Activated naive CD8-positive, alpha-beta T cell treated with anti-CD3 and anti-CD28 coated beads, Interleukin-2, amount 10 ng/mL, durations not matched to agents 7 days and 5 days (primary cell): ENCODE measurements around the gene SYN1. TPM values are rescaled to one million over a fixed set of nuclear protein-coding genes. Genes with fewer than 3 reads are reported as not detected.
A peak's percentile ranks its signal among the peaks of the same experiment; 100 is the strongest.

ENCODE experiments used
- ATAC-seq: fragments of 150-1000 bp; cut with Tn5 transposase; one replicate; pipeline ENCODE4 v1.10.0; 2021; ENCODE audit warnings: low read depth, moderate library complexity
- POLR2A ChIA-PET: fragments of 350-600 bp; sonication (Branson Sonifier 250); formaldehyde crosslinking; loops from one replicate; lab custom pipeline; 2021; ENCODE audit warnings: antibody characterized with exemption; lab: Charles Lee
- DNase-seq: peaks from one replicate; pipeline ENCODE4 v3.0.0; 2021
- H3K27ac Mint-ChIP-seq: one replicate; pipeline ENCODE4 v1.8.0; 2022; ENCODE audit warnings: mild to moderate bottlenecking, mixed read lengths
- H3K27me3 Mint-ChIP-seq: one replicate; pipeline ENCODE4 v1.8.0; 2022; ENCODE audit warnings: mild to moderate bottlenecking, moderate library complexity, mixed read lengths
- H3K36me3 Mint-ChIP-seq: one replicate; pipeline ENCODE4 v1.8.0; 2021; ENCODE audit warnings: mild to moderate bottlenecking, mixed read lengths
- H3K4me1 Mint-ChIP-seq: one replicate; pipeline ENCODE4 v1.8.0; 2021; ENCODE audit warnings: mixed read lengths
- H3K4me3 Mint-ChIP-seq: one replicate; pipeline ENCODE4 v1.8.0; 2022; ENCODE audit warnings: mild to moderate bottlenecking, moderate library complexity, mixed read lengths
- H3K9me3 Mint-ChIP-seq: one replicate; pipeline ENCODE4 v1.8.0; 2021; ENCODE audit warnings: mixed read lengths
- total RNA-seq, 2 experiments: library from RNA; stranded (reverse); gene quantifications; one replicate each; pipeline ENCODE4 v1.2.3, GENCODE V29; 2021

Gene SYN1
- total RNA-seq, 2 experiments from 2014 or later: 0.37 to 1.00 TPM

DNA sequence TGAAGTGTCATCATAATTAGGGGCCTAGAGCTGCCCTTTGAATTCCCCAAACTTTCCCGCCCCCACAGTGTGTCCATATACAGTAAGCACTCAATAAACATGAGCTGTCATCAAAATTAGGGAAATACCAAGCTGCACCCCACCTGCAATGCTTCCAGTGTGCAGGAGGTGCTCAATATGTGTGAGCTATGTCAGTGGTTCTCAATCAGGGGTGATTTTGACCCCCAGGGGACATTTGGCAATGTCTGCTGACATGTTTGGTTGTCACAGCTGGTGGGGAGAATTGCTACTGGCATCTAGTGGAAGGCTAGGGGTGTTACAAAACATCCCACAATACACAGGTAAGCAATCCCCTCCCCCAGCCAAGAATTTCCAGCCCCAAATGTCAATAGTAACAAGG lies 9.3 kb upstream of the SYN1 start:
- Mint-ChIP-seq H3K4me3 (peak overlapping the region; percentile 85), H3K4me1 (peaks cover 18% of the 10 kb centered on the region), H3K9me3 (no peaks in the 10 kb centered on the region), H3K36me3 (peaks cover 5% of the 10 kb centered on the region), H3K27ac (peak overlapping the region; percentile 90), H3K27me3 (no peaks in the 10 kb centered on the region)
- POLR2A ChIA-PET: interaction anchor here (0.6 to 1.6 kb wide), 5 partner anchors 12 to 1053 kb away, joined by 3 to 4 read pairs (median 4); partner anchors contain the start of genes NDUFB11, RBM10 and TIMP1
- peak; percentile 38 for ATAC-seq
- no peak for DNase-seq

DNA sequence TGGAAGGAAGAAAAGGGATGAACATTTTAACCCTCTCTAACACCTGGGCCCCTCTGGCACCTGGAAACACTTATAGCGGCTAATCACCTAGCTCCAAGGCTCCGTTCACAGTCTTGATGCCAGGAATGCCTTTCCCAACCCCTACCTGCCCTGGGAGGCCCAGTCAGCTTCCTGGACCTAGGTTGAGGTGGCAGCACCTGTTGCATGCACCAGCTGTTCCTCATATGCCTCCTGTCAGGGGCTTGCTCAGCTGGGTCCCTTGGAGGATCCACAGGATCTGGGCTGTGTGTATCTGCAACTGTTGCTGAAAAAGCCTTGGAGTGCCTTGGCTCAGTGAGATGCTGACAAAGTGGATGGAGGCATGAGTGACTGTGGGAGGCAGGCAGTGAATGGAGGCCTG lies 5.7 kb upstream of the SYN1 start:
- Mint-ChIP-seq H3K36me3 (peaks cover 5% of the 10 kb centered on the region), H3K27ac (no peak overlapping the region), H3K9me3 (no peaks in the 10 kb centered on the region), H3K4me3 (no peak overlapping the region), H3K27me3 (peaks cover 12% of the 10 kb centered on the region), H3K4me1 (peaks cover 21% of the 10 kb centered on the region)
- POLR2A ChIA-PET: interaction anchor here (0.5 to 1.0 kb wide), 2 partner anchors 18 to 24 kb away, joined by 3 read pairs; no protein-coding TSS in a partner anchor
- no peak for ATAC-seq
- DNase-seq: no peak

DNA sequence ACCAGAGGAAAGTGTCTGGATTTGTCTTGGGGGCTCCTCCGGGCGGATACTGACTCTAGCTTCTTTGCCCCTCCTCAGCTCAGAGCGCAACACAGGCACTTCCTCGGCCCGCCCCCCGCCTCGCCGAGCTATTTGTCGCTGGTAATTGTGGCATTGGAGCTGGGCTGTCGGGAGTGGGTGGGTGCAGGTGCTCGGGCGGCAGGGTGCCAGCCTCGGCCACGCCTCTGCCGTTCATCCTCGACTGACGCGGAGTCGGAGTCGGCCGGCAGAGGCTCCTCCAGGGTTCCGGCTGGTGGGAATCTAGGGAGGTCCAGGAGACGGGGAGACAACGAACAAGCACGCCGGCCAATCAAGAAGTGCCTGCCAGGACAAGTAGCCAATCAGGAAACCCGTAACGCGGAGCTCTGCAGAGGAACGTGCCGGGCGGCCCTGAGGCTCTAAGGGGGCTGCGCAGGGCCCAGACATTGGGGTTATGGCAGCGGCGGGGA lies 3.9 kb upstream of the SYN1 start:
- DNase-seq (peak; percentile 39), ATAC-seq (peak; percentile 59)
- Mint-ChIP-seq H3K4me1 (peaks cover 10% of the 10 kb centered on the region), H3K4me3 (peak overlapping the region; percentile 83), H3K9me3 (no peaks in the 10 kb centered on the region), H3K27me3 (peaks cover 16% of the 10 kb centered on the region), H3K36me3 (peaks cover 5% of the 10 kb centered on the region), H3K27ac (no peak overlapping the region)
- POLR2A ChIA-PET: interaction anchor here (0.9 kb wide), 1 partner anchor 68 kb away, joined by 3 read pairs; no protein-coding TSS in a partner anchor

DNA sequence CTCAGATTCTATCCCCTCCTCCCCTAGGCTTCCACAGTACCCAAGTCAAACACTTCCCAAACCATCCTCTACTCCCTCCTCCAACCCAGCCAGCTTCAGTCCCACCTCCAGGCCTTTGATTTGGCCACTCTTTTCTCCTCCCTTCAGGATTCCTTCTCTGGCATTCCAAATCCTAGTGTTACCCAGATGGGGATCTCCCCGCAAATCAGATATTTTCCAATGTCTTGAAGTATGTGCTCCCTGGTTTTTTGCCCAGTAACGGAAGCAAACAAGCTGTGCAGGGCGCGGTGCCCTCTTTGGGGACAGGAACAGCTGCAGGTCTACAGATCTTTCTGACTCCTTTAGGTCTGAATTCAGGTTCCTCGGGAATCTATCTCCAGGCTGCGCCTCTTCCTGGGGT lies 2.2 kb upstream of the SYN1 start:
- ATAC-seq (no peak), DNase-seq (no peak)
- no peaks in the 10 kb centered on the region for H3K9me3 Mint-ChIP-seq
- H3K36me3 Mint-ChIP-seq: peaks cover 5% of the 10 kb centered on the region
- POLR2A ChIA-PET: no interaction called here
- H3K27ac Mint-ChIP-seq: no peak overlapping the region
- H3K4me1 Mint-ChIP-seq: peaks cover 8% of the 10 kb centered on the region
- no peak overlapping the region for H3K4me3 Mint-ChIP-seq
- peaks cover 25% of the 10 kb centered on the region for H3K27me3 Mint-ChIP-seq

DNA sequence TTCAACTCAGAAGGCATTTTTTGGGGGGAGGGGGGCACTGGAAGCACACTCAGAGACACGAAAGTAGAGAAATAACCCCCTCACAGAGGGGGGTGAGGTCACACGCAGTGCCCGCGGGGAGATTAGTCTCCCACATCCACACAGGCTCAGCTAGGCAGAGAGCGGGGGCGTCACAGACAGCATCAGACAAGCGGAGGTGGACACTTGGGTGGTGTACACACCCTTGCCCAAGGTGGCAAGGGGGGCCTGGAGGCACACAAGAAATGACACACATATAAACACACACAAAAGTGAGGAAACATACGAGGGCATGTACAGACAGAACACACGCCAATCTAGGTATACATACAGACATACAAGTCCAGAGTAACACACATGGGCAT lies 637 bp upstream of the SYN1 start:
- Mint-ChIP-seq H3K27ac (no peak overlapping the region), H3K4me3 (peak overlapping the region; percentile 42)
- POLR2A ChIA-PET: no interaction called here

DNA sequence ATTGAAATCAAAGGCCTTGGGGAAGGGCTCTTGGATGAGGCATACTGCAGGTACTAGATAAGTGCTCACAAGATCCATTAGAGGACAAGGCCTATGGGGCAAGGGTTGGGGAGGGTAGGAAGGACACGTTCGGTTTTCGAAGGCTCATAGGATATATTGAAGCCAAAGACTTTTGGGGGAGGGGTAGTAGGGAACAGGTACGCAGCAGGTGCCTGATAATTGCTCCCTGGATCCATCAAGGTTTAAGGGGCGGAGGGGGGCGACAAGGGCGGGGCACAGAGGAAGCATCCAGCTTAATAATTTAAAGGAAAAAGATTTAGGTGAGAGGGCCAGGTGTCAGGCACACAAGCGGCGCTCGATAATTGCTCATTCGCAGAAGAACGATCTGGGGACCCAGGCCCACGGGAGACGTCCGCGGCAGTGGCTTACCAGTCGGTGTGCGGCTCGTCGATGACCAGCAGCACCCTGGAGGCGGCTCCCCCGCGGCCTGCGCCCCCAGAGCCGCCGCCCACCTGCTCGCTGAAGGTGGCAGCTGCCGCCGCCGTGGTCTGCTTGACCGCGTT lies 653 bp downstream of the SYN1 start:
- Mint-ChIP-seq H3K4me1 (peaks cover 5% of the 10 kb centered on the region), H3K27me3 (peaks cover 28% of the 10 kb centered on the region), H3K27ac (peak overlapping the region; percentile 60), H3K36me3 (no peaks in the 10 kb centered on the region), H3K9me3 (no peaks in the 10 kb centered on the region), H3K4me3 (peak overlapping the region; percentile 62)
- POLR2A ChIA-PET: no interaction called here
- no peak for ATAC-seq
- no peak for DNase-seq

More for the DNA sequence above, 637 bp upstream of the SYN1 start:
- DNase-seq (no peak), ATAC-seq (no peak)
- Mint-ChIP-seq H3K36me3 (peaks cover 5% of the 10 kb centered on the region), H3K9me3 (no peaks in the 10 kb centered on the region), H3K4me1 (peaks cover 8% of the 10 kb centered on the region), H3K27me3 (peaks cover 27% of the 10 kb centered on the region)

DNA sequence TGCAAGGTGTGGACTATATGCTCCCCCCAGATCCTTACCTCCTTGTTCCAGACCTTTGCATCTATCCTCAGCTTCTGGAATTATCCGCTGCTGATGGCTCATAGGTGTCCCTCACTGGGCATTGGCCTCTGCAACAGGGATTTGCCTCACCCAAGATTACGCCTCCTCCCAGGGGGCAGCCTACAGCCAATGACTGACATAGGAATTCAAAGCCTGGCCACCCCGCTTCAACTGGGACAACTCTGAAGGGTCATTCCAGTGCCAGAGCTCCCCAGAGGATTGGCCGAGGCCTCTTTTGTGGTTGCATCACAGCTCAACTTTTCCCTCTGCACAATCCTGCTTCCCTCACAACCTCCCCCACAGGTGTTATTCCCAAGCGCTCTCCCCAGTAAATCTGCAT lies 5.0 kb downstream of the SYN1 start:
- H3K36me3 Mint-ChIP-seq: no peaks in the 10 kb centered on the region
- no peak for DNase-seq
- ATAC-seq: no peak
- no peak overlapping the region for H3K4me3 Mint-ChIP-seq
- peaks cover 16% of the 10 kb centered on the region for H3K27me3 Mint-ChIP-seq
- POLR2A ChIA-PET: no interaction called here
- H3K4me1 Mint-ChIP-seq: no peaks in the 10 kb centered on the region
- H3K9me3 Mint-ChIP-seq: no peaks in the 10 kb centered on the region
- H3K27ac Mint-ChIP-seq: no peak overlapping the region

DNA sequence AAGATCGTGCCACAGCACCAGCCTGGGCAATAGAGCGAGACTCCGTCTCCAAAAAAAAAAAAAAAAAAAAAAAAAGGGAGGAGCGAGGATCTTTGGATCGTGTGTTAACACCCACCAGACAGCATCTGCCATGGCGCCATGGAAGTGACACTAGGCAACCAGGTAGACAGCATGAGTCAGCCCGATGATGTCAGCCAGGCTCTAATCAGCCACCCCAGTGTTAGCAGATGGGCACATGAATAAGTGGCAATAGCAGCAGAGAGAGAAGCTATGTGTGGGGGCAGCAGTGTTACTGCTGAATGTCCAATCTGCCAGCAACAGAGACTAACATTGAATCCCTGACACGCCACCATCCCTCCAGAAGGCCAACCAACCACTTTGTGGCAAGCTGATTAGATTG lies 6.6 kb downstream of the SYN1 start:
- Mint-ChIP-seq H3K36me3 (no peaks in the 10 kb centered on the region), H3K27ac (no peak overlapping the region), H3K27me3 (peaks cover 7% of the 10 kb centered on the region), H3K9me3 (no peaks in the 10 kb centered on the region), H3K4me1 (peaks cover 3% of the 10 kb centered on the region), H3K4me3 (no peak overlapping the region)
- no peak for ATAC-seq
- DNase-seq: no peak
- POLR2A ChIA-PET: interaction anchor here (0.7 kb wide), 1 partner anchor 241 kb away, joined by 5 read pairs; no protein-coding TSS in a partner anchor

DNA sequence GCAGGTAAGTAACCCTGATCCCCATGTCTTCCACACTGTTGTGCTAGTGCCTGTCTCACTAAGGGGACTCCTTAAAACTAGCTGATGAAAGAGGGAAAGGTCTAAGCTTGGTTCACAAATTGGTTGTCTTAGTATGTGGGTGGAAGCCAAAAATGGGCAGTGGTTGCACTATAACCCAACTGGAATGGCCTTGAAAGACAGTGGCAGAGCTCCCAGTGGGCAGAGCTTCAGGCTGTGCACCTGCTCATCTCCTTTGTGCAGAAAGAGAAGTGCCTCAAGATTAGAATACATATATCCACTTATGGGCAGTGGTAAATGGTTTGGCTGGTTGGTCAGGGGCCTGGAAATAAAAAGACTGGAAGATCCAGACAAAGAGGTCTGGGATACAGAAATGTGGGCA lies 7.2 kb downstream of the SYN1 start:
- no peaks in the 10 kb centered on the region for H3K36me3 Mint-ChIP-seq
- POLR2A ChIA-PET: no interaction called here

DNA sequence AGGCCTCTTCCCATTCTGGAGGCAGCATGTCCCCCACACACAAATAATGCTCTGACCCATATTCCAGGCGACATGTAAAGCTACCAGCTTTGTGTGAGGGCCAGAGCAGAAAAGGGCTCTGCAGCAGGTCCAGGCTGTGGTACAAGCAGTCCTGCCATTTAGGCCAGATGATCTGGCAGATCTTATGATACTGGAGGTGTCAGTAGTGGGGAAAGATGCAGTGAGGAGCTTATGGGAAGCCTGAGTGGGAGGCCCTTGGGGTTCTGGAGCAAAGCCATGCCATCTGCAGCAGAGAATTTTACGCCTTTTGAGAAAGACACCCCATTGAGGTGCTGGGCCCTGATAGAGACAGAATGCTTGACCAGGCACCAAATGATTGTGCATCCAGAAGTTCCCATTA lies 7.7 kb downstream of the SYN1 start:
- peaks cover 4% of the 10 kb centered on the region for H3K4me1 Mint-ChIP-seq
- H3K4me3 Mint-ChIP-seq: no peak overlapping the region
- H3K36me3 Mint-ChIP-seq: no peaks in the 10 kb centered on the region
- peaks cover 3% of the 10 kb centered on the region for H3K27me3 Mint-ChIP-seq
- POLR2A ChIA-PET: no interaction called here
- no peaks in the 10 kb centered on the region for H3K9me3 Mint-ChIP-seq
- DNase-seq (no peak), ATAC-seq (no peak)
- H3K27ac Mint-ChIP-seq: no peak overlapping the region

More for the DNA sequence above, 7.2 kb downstream of the SYN1 start:
- no peaks in the 10 kb centered on the region for H3K9me3 Mint-ChIP-seq
- DNase-seq (no peak), ATAC-seq (no peak)
- H3K27ac Mint-ChIP-seq: no peak overlapping the region
- H3K4me1 Mint-ChIP-seq: peaks cover 4% of the 10 kb centered on the region
- H3K4me3 Mint-ChIP-seq: no peak overlapping the region
- H3K27me3 Mint-ChIP-seq: peaks cover 3% of the 10 kb centered on the region

DNA sequence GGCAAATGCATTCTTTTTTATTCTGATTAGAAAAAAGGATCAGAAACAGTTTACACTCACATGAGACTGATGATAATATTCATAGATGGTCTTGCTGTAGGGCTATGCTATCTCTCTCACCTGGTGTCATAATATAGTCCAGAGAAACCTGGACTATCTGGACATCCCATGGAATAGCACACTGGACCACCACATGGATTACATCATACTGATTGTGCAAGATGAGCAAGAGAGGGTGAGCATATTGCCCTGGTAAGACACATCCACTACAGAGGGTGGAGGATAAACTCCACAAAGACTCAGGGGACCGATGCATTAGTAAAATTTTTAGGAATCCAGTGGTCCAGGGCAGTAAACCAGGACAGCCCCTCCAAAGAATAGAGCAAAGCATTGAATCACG lies 8.2 kb downstream of the SYN1 start:
- no peak overlapping the region for H3K4me3 Mint-ChIP-seq
- H3K36me3 Mint-ChIP-seq: no peaks in the 10 kb centered on the region
- peaks cover 2% of the 10 kb centered on the region for H3K27me3 Mint-ChIP-seq
- H3K9me3 Mint-ChIP-seq: no peaks in the 10 kb centered on the region
- ATAC-seq (no peak), DNase-seq (no peak)
- H3K4me1 Mint-ChIP-seq: peaks cover 4% of the 10 kb centered on the region
- POLR2A ChIA-PET: no interaction called here
- H3K27ac Mint-ChIP-seq: no peak overlapping the region

DNA sequence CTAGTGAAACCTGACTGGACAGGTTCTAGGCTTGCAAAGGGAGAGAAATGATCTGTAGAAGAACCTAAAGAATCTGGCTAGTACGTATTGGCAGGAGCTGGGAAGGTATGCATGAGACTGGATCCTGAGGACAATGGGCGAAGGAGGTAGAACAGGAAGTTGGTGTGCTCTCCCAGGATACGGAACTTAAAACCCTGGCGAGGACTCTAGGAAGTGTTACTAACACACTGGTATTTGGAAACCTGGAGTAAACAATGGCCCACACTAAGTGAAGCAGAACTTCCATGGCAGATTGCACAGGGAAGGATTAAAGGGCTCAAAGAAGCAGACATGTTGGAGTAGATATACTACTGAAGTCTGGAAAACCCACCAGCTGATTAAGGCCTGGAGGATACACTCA lies 9.1 kb downstream of the SYN1 start:
- Mint-ChIP-seq H3K4me1 (peaks cover 4% of the 10 kb centered on the region), H3K4me3 (no peak overlapping the region), H3K27ac (no peak overlapping the region), H3K36me3 (no peaks in the 10 kb centered on the region), H3K27me3 (peaks cover 2% of the 10 kb centered on the region), H3K9me3 (no peaks in the 10 kb centered on the region)
- ATAC-seq (no peak), DNase-seq (no peak)
- POLR2A ChIA-PET: no interaction called here

DNA sequence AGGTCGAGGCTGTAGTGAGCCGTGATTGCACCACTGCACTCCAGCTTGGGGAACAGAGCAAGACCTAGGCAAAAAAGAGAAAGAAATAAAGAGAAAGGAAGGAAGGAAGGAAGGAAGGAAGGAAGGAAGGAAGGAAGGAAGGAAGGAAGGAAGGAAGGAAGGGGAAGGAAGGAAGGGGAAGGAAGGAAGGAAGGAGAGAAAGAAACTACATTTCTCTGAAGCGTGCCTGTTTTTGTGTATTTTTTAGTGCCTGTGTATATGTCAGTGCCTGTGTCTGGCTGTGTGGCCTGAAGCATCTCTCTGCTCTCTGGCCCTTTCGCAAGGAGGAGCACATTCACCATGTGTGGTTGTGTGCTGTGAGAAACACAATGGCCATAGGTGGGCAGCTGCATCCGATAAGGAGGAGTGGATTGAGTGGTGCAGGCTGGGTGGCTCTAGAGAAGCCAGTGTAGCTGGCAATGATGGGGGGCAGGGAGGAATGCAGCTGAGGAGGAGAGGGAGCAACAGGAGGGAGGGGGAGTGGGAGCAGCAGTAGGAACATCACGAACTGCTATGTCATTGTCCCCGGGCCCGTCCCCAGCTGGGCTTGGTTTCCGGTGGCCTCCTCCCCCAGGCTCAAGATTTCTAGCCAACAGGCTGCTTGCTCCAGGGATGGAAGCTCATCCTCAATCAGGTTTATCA lies 11.4 kb downstream of the SYN1 start:
- POLR2A ChIA-PET: interaction anchor here (0.6 kb wide), 1 partner anchor 46 kb away, joined by 3 read pairs; no protein-coding TSS in a partner anchor
- Mint-ChIP-seq H3K36me3 (no peaks in the 10 kb centered on the region), H3K27ac (no peak overlapping the region), H3K4me3 (no peak overlapping the region), H3K27me3 (no peaks in the 10 kb centered on the region), H3K9me3 (no peaks in the 10 kb centered on the region), H3K4me1 (peaks cover 4% of the 10 kb centered on the region)
- no peak for DNase-seq
- no peak for ATAC-seq

DNA sequence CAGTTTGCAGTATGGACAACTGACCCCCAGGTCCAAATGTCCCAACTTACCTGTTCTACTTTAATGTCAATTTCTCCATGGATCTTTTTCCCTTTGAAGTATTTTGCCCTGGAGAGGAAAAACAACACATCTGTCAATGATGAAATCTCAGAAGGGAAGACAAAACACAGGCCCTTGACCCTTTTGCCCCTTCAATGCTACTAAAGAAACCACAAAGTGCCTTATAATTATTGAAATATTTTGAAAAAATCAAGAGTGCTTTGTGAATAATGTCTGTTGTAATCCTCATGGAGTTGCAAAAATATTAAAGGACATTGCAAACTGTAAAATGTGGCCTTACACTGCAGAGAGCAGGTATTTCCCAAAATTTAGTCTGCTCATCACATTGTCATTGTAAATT lies 12.6 kb downstream of the SYN1 start:
- Mint-ChIP-seq H3K9me3 (no peaks in the 10 kb centered on the region), H3K27me3 (no peaks in the 10 kb centered on the region), H3K4me3 (no peak overlapping the region), H3K4me1 (peaks cover 4% of the 10 kb centered on the region), H3K36me3 (no peaks in the 10 kb centered on the region), H3K27ac (no peak overlapping the region)
- ATAC-seq (no peak), DNase-seq (no peak)
- POLR2A ChIA-PET: no interaction called here
